HG03135 (cell line): ENCODE measurements around the gene PDHX.
"Not testable (repeated sequence)": the region's sequence is repeated elsewhere in the genome, so short reads cannot be mapped to it uniquely, and the experiment has no call there.

ENCODE experiments used
- ATAC-seq: cut with Tn5 transposase; IDR thresholded peaks from one replicate; pipeline ENCODE4 v1.9.1; 2021; ENCODE audit warnings: mild to moderate bottlenecking, moderate library complexity; ENCODE audit not compliant: unreplicated experiment

Gene PDHX

GRCh38 chr11:35014346-35014745, 97.9 kb downstream of the PDHX start:
- no peak for ATAC-seq

GRCh38 chr11:35015621-35016387, 99.4 kb downstream of the PDHX start:
- no peak for ATAC-seq

GRCh38 chr11:35016916-35017315, 100.5 kb downstream of the PDHX start:
- ATAC-seq, result no peak

DNA sequence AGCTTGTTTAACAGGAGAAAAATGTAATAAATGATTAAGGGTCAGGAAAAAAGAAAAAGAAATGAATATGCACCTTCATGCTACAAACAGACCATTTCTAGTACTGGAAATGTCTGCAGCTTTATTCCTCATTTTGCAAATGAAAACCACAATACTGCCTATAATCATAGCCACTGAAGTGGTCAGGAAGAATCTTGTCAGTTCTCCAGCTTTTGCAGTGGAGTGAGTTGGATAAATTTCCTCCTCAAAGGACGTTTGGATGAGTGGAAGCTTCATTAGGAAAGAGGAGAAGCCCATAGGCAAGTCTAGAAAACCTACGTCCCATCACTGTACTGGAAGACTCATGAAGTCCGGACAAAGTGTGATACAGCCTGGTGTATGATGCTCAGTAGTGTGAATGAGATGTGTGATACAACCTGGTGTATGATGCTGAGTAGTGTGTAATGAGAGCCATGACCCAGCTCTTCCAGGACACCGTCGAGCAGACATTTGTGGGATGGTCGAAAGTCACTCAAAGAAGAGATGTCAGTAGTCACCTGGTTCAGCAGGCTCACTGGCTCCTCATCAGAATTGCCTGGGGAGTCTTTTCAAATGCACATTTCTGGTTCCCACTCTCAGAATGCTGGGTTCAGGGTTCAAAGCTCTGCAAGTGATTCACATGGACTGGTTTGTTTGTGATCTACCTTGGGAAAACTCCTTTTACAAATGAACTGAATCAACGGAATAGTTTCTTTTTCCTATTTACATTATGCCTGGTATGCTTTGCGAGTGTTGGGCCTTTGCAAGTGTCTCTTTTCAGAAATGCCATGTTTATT, 101.3 kb downstream of the PDHX start:
- ATAC-seq, result no peak

GRCh38 chr11:35021589-35021988, 105.2 kb downstream of the PDHX start:
- ATAC-seq, result no peak

GRCh38 chr11:35023940-35024339, 107.5 kb downstream of the PDHX start:
- not testable (repeated sequence) for ATAC-seq

GRCh38 chr11:35028007-35028406, 111.6 kb downstream of the PDHX start:
- ATAC-seq, result not testable (repeated sequence)

- peak; percentile 61 for ATAC-seq
Measured at GRCh38 chr11:35029979-35030682, 113.7 kb downstream of the PDHX start.

DNA sequence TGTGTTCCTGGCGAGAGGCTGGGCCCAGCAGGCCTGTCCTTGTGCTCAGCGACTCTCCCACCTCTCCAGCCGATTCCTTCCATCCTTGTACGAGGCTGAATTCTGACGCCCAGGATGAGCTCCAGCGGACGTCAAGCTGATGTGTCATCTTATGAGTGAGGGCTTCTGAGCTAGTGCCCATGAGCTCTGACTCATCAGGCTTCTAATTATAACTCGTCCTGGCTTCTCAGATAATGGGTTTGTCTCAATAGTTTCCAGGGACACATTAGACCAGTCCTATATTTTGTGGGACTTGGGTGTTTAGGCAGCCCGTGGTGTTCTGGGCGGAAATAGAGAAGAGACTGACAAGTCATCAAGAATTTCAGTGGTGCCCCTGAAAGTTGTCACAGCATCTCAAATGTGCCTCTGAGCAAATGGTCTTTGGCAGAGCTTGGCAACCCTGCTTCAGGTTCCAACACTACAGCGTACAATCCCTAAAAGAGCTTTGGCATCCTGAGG, 114.3 kb downstream of the PDHX start:
- no peak for ATAC-seq

DNA sequence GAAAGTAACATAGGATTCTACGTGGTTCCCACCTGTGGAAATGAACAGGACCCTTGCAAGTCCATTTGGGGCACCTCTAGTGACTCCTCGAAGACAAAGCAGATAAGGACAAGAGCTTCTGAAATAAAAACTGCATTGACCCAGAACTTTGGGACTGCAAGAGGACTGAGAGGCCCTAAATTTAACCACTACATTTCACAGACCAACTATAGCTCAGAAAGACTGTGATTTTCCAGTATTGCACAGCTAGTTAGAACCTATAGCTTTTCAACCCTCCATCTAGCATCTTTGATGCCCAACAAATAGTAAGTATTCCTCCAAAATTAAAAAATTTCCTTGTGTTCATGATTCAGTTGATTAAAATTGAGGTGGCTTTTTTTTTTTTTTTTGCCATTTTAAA, 114.9 kb downstream of the PDHX start:
- ATAC-seq, result no peak

DNA sequence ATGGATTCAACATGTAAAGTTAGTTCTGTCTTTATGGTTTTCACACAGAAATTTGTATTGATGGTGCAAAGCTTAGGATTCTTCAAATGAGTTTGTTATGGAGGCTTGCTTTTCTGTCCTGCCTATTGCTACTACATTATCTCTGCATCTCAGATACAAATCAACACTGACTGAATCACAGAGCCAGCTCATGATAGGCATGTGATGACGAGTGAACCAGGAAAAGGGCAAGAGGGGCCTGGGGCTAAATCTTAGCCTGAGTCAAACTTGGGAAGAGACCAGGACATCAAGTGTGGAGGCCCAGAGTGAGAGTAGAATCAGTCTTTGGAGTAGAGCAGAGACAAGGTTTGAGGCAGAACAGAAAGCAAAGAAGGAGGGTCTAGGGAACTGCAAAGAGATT, 115.4 kb downstream of the PDHX start:
- ATAC-seq, result no peak

- no peak for ATAC-seq
Measured at GRCh38 chr11:35033011-35033410, 116.6 kb downstream of the PDHX start.

GRCh38 chr11:35034401-35034800, 118.0 kb downstream of the PDHX start:
- ATAC-seq, result no peak

- ATAC-seq, result no peak
Measured at GRCh38 chr11:35035894-35036408, 119.5 kb downstream of the PDHX start.

GRCh38 chr11:35036639-35037038, 120.2 kb downstream of the PDHX start:
- no peak for ATAC-seq

- no peak for ATAC-seq
Measured at GRCh38 chr11:35038211-35038928, 122.0 kb downstream of the PDHX start.

GRCh38 chr11:35039076-35039475, 122.7 kb downstream of the PDHX start:
- ATAC-seq, result no peak

DNA sequence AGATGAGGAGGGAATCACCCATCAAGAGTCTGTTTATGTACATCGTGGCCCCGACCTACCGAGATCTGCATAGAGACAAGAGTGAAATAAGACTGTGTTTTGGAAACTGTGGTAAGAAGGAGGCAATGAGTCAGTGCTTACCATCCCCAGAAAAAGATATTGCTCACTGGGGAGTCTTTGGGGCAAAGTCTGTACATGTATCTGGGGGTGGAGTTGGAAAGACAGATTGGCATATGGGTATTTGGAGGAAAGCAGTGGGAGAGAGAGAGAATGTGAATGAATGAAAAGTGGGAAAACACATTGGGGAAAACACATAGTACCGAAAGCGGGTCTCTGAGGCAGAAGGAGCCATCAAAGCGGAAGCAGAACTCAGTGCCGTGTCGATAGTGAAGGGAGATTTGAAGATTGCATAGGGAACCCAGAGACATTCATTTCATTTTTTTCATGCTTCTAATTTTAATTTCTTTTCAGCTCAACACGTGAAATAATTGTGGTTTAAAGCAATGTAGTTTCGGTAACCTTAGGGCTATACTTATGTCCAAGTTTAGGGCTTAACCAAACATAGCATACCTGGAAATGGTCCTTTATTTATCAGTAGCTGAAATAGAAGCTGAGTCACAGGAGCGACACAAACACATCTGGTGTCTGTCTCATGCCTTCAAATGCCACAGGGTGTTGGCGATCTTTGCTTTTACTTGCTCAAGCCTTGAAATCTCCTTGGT, 124.0 kb downstream of the PDHX start:
- peak; percentile 74 for ATAC-seq

DNA sequence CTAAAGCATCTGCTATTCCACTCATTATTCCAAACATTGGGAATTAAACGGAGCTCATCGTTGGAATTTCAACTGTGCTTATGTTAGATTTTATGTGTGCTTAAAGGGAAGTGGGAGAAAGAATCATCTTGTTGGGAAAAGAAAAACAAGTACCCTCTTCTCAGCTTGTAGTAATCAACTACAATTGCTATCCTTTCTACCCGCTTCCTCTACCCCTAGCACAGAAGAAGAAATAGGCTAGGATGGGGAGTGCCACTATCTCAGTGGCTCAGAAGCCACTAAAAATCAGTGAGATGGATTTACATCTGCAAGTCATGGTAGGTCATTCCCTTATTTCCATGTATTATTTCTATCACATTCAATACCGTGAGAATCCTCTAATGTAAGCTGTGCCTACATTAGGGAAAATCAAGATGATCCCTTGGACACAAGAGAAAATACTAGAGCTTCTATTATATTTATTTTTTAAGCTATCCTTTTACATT, 124.7 kb downstream of the PDHX start:
- ATAC-seq, result no peak

DNA sequence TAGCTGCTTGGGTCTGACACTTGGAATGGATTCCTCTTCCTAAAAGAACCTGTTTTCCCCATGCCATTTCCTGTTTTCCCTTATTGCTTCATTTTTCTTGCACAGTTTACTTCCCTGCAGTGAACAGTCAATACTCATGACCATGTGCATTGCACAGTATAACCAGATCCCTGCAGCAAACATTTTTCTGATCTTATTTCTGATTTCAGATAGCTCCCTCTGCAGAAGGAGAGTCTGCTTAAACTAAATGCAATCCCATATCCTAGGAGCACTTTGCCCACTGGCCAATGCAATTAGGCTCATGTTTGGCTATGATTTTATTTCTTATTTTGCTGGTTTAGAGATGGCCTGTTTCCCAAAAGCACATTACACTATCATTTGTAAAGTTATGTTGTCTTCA, 125.8 kb downstream of the PDHX start:
- ATAC-seq, result no peak
